Measurements from ENCODE around the gene FBXL17.
"Not testable (repeated sequence)": the region's sequence is repeated elsewhere in the genome, so short reads cannot be mapped to it uniquely, and the experiment has no call there.

Gene FBXL17

GRCh38 chr5:108381954-108382783, at the start of gene FBXL17:
Gene FBXL17, minus strand, starts transcription at chr5:108382098.
- peak; percentile 70 to 72 for DNase-seq

GRCh38 chr5:108430931-108431608, 49.2 kb upstream of the FBXL17 start:
- no peak for DNase-seq

GRCh38 chr5:108421713-108422112, 39.8 kb upstream of the FBXL17 start:
- no peak for DNase-seq

- no peak for DNase-seq
These were observed 38.9 kb upstream of the FBXL17 start for GRCh38 chr5:108420755-108421154.

GRCh38 chr5:108420158-108420557, 38.3 kb upstream of the FBXL17 start:
- no peak for DNase-seq

- DNase-seq = no peak
These were observed 36.3 kb upstream of the FBXL17 start for GRCh38 chr5:108418197-108418596.

- DNase-seq = no peak
These were observed 35.3 kb upstream of the FBXL17 start for GRCh38 chr5:108417166-108417670.

- DNase-seq = no peak
These were observed 33.8 kb upstream of the FBXL17 start for GRCh38 chr5:108415726-108416125.

- DNase-seq = no peak
These were observed 27.9 kb upstream of the FBXL17 start for GRCh38 chr5:108409786-108410185.

- not testable (repeated sequence) for DNase-seq
These were observed 23.3 kb upstream of the FBXL17 start for GRCh38 chr5:108405201-108405600.

GRCh38 chr5:108398964-108399363, 17.1 kb upstream of the FBXL17 start:
- no peak for DNase-seq

- DNase-seq = not testable (repeated sequence)
These were observed 14.9 kb upstream of the FBXL17 start for GRCh38 chr5:108396837-108397236.

GRCh38 chr5:108387758-108388157, 5.9 kb upstream of the FBXL17 start:
- no peak for DNase-seq

GRCh38 chr5:108386345-108387061, 4.6 kb upstream of the FBXL17 start:
- no peak for DNase-seq

GRCh38 chr5:108384741-108385140, 2.8 kb upstream of the FBXL17 start:
- no peak for DNase-seq

- DNase-seq = no peak
These were observed 959 bp upstream of the FBXL17 start for GRCh38 chr5:108382784-108383330.

- DNase-seq = peak; percentile 46 to 52
These were observed 446 bp downstream of the FBXL17 start for GRCh38 chr5:108381350-108381953.

GRCh38 chr5:108380531-108381349, 1.2 kb downstream of the FBXL17 start:
- peak in 1 of 2 experiments; percentile 7 for DNase-seq

GRCh38 chr5:108379722-108380530, 2.0 kb downstream of the FBXL17 start:
- DNase-seq = no peak

- no peak for DNase-seq
These were observed 6.1 kb downstream of the FBXL17 start for GRCh38 chr5:108375768-108376167.

- no peak for DNase-seq
These were observed 8.5 kb downstream of the FBXL17 start for GRCh38 chr5:108373426-108373825.

Data from NCI-H187 (cell line).